Neuron (in vitro differentiated cells): ENCODE measurements around the gene RBM44.
"Not testable (repeated sequence)": the region's sequence is repeated elsewhere in the genome, so short reads cannot be mapped to it uniquely, and the experiment has no call there.

Experiments used
- H2AFZ ChIP-seq: one replicate; pipeline ENCODE4 v1.6.1; 2013; ENCODE audit warnings: low read depth, mild to moderate bottlenecking, inconsistent platforms, low read length, moderate library complexity
- H3K27me3 ChIP-seq: one replicate; pipeline ENCODE4 v1.6.1; 2013; ENCODE audit warnings: low read length; ENCODE audit not compliant: insufficient read depth
- H3K36me3 ChIP-seq: one replicate; pipeline ENCODE4 v1.6.1; 2013; ENCODE audit warnings: low read length; ENCODE audit not compliant: insufficient read depth
- H3K4me1 ChIP-seq: one replicate; pipeline ENCODE4 v1.6.1; 2013; ENCODE audit warnings: low read length; ENCODE audit not compliant: insufficient read depth
- H3K4me3 ChIP-seq: 2 replicates; pipeline ENCODE4 v1.5.1; 2013; ENCODE audit warnings: mild to moderate bottlenecking, low read length, moderate library complexity
- H3K9me3 ChIP-seq: one replicate; pipeline ENCODE4 v1.6.1; 2013; ENCODE audit warnings: low read length

The RBM44 gene

GRCh38 chr2:237835372-237835771 is 36.8 kb downstream of the RBM44 start:
- Histone ChIP-seq H3K4me1 (no peaks in the 10 kb centered on the region), H3K4me3 (no peak overlapping the region), H3K9me3 (no peaks in the 10 kb centered on the region), H3K27me3 (no peaks in the 10 kb centered on the region), H2AFZ (no peak overlapping the region), H3K36me3 (no peaks in the 10 kb centered on the region)

- Histone ChIP-seq H3K4me1 (no peaks in the 10 kb centered on the region), H2AFZ (no peak overlapping the region), H3K36me3 (no peaks in the 10 kb centered on the region), H3K4me3 (no peak overlapping the region), H3K9me3 (no peaks in the 10 kb centered on the region), H3K27me3 (no peaks in the 10 kb centered on the region)
Measured at GRCh38 chr2:237841051-237841450, 42.5 kb downstream of the RBM44 start.

GRCh38 chr2:237848940-237849339 is 50.4 kb downstream of the RBM44 start:
- not testable (repeated sequence) for H3K9me3 ChIP-seq, H2AFZ ChIP-seq, H3K27me3 ChIP-seq, H3K4me1 ChIP-seq, H3K4me3 ChIP-seq, H3K36me3 ChIP-seq

DNA sequence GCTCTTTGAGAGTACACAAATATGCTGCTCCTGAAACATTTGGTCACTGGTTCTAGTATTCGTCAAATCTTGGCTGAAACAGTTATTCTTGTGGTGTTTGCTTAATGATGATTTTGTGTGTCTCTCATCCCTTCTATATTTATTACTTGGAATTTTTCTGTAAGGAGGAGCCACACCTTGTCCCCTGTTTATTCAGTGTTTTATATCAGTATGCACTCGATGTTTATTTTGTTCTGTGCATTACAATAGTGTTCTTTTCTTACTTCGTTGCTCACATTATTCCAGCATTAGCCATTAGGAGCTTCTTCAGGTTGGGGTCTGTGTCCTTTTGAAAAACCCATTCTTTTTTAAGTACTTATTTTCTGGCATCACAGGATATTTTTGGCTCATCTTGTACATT is 55.7 kb downstream of the RBM44 start:
- H3K4me1 ChIP-seq, result peaks cover 19% of the 10 kb centered on the region
- H3K4me3 ChIP-seq, result no peak overlapping the region
- no peaks in the 10 kb centered on the region for H3K9me3 ChIP-seq
- H2AFZ ChIP-seq, result no peak overlapping the region
- H3K27me3 ChIP-seq, result peaks cover 2% of the 10 kb centered on the region
- H3K36me3 ChIP-seq, result no peaks in the 10 kb centered on the region

- Histone ChIP-seq H3K27me3 (peaks cover 3% of the 10 kb centered on the region), H3K4me1 (peaks cover 19% of the 10 kb centered on the region), H3K36me3 (no peaks in the 10 kb centered on the region), H3K4me3 (no peak overlapping the region), H3K9me3 (no peaks in the 10 kb centered on the region), H2AFZ (no peak overlapping the region)
Measured at GRCh38 chr2:237857791-237858190, 59.2 kb downstream of the RBM44 start.

DNA sequence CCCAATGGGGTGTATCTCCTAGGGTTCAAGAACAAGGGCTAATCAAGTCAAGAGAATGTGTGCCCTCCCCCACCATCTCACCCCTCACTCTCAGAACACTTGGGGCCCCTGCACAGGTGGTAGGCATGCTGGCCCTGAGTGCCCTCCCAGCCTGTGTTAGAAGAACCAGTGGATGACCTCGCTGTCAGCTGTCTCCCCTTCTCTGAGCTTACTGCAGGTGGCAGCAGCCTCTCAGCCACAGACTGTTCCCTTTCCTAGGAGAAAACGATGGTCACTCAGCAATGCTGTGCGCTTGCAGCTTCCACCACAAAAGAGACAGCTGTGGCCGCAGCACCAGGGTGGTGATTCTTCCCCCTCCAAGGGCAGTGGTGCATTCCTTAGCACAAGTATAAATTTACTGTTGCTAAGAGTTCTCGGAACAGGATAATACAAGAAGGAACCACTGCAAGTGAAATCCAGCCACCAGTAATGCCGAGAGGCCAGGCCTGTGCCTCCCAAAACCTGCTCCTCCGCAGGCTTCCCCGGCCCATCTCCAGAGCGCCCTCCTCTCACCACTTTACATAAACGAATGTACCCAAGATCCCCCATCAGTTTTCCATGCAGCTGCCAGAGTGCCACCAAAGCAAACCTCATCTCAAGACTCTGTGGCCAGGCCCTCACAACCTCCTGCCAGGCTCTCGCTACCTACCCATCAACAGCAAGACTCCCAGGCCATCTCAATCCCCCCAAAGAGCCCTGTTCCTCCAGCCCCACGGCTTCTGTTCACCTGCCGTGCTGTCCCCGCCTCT is 59.9 kb downstream of the RBM44 start:
- Histone ChIP-seq H3K9me3 (no peaks in the 10 kb centered on the region), H3K4me3 (no peak overlapping the region), H3K27me3 (peaks cover 3% of the 10 kb centered on the region), H3K36me3 (no peaks in the 10 kb centered on the region), H3K4me1 (peaks cover 19% of the 10 kb centered on the region), H2AFZ (no peak overlapping the region)

DNA sequence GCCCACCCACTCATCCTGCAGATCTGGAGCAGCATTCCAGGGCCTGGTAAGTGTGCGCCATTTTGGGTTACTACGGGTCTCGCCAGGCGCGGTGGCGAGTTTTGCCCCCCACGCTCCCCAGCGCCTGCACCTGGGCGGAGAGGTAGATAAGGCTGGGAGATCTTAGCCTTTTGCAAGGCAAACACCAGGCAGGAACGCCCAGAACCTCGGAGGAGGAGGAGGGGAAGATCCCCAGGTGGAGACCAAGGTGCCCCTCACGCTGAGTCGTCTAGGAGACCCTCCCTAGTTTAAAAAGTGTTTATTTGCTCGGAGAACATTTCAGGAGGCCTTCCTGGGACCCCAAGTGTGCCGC is 60.5 kb downstream of the RBM44 start:
- H3K9me3 ChIP-seq, result no peaks in the 10 kb centered on the region
- H2AFZ ChIP-seq, result no peak overlapping the region
- H3K4me1 ChIP-seq, result peaks cover 19% of the 10 kb centered on the region
- peaks cover 3% of the 10 kb centered on the region for H3K27me3 ChIP-seq
- no peak overlapping the region for H3K4me3 ChIP-seq
- no peaks in the 10 kb centered on the region for H3K36me3 ChIP-seq

DNA sequence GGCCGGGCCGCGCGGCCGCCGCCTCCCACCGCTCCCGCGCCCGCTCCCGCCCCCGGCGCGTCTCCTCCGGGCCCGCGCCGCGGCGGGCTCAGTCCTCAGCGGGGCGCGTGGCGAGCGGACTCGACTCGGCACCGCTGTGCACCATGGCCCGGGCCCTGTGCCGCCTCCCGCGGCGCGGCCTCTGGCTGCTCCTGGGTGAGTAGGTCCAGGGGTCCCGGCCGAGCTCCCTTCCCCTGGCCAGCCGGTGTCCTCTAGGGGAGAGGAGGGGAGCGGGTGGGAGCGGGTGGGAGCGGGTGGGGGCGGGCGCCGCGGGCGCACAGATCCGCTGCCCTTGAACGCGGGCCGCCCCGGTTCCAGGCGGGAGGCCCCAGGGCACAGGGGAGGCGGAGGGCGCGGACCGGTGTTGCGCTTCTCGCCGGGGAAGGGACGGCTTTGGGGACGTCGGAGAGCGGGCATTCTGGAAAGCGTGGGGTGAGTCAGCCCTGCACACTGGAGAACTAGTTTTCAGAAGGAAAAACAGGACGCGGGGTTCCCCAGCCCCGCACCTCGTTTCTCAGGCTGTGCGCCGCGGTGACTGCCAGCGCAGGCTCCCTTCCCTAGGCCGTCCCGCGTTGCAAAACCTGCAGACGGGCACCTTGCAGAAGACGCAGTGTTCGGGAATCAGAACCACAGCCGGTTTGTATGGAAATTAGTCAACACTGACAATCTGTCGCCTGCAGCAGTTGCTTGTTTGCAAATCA is 61.1 kb downstream of the RBM44 start, which contains the start of gene RAMP1:
TSS of gene RAMP1 (plus strand) at position 91 of the 740 bp plus-strand sequence. CDS start at position 144, 53 bp downstream.
- no peak within 1 kb of the TSS for H3K4me3 ChIP-seq
- peaks cover 19% of the 10 kb centered on the region for H3K4me1 ChIP-seq
- H2AFZ ChIP-seq, result no peak within 1 kb of the TSS
- H3K9me3 ChIP-seq, result no peaks in the 10 kb centered on the region
- H3K36me3 ChIP-seq, result no peaks in the 10 kb centered on the region
- H3K27me3 ChIP-seq, result peaks cover 3% of the 10 kb centered on the region

DNA sequence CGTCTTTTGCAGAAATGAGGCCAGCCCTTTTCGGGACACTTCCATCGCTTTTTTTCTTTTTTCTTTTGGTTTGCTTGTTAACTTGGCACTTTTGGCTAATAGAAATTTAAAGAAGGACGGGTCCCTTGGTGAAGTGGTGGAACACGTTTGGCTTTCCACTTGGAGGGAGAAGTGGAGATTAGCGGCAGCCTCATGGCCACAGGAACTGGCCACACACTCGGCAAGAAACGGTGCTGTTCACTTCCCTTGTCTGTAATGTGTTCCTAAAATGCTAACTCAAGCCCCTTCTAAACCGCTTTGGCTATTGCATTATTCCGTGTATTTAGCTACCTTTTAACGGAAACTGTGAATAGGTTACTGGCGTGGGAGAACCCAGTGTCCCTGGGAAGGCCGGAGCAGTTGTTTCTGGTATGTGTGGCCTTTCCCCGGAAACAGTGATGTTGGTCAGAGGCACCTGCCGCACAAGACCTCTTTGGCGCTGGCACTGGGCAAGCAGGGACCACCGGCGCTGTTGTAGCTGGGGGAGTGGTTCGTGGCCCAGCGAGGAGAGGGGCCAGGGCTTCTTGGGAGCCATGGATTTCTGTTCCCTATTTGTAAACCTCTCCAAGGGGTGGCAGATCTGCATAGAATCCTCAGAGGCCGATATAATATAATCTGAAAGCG is 61.8 kb downstream of the RBM44 start:
- Histone ChIP-seq H3K4me1 (peaks cover 19% of the 10 kb centered on the region), H3K36me3 (no peaks in the 10 kb centered on the region), H3K9me3 (no peaks in the 10 kb centered on the region), H2AFZ (no peak overlapping the region), H3K4me3 (no peak overlapping the region), H3K27me3 (peaks cover 3% of the 10 kb centered on the region)

- H3K27me3 ChIP-seq, result peaks cover 3% of the 10 kb centered on the region
- H3K4me1 ChIP-seq, result peaks cover 27% of the 10 kb centered on the region
- no peaks in the 10 kb centered on the region for H3K36me3 ChIP-seq
- no peak overlapping the region for H3K4me3 ChIP-seq
- H3K9me3 ChIP-seq, result no peaks in the 10 kb centered on the region
- H2AFZ ChIP-seq, result no peak overlapping the region
Measured at GRCh38 chr2:237861875-237862527, 63.4 kb downstream of the RBM44 start.

- Histone ChIP-seq H3K4me3 (no peak overlapping the region), H2AFZ (no peak overlapping the region), H3K27me3 (peaks cover 3% of the 10 kb centered on the region), H3K36me3 (no peaks in the 10 kb centered on the region), H3K4me1 (peaks cover 24% of the 10 kb centered on the region), H3K9me3 (no peaks in the 10 kb centered on the region)
Measured at GRCh38 chr2:237862528-237862895, 63.9 kb downstream of the RBM44 start.

DNA sequence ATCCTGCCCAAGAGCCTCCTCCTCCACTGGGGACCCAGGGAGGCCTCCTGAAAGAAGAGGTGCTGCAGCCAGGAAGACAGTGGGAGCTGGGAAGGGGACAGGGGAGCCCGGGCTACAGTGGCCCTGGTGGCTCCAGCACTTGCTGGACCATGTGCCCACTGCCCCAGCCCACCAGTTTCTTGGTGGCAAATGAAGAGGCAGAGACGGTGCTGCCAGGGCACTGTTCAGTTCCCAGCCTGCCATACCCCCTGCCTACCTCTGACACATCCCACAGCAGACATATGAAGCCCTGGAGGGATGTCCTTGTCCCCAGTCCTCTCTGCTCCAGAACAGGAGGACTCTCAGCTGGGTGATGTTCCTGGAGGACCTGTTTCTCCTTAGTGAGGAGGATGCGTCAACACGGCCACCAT is 64.5 kb downstream of the RBM44 start:
- H3K4me1 ChIP-seq, result peaks cover 18% of the 10 kb centered on the region

More for the DNA sequence above, 64.5 kb downstream of the RBM44 start:
- no peaks in the 10 kb centered on the region for H3K9me3 ChIP-seq
- peaks cover 3% of the 10 kb centered on the region for H3K27me3 ChIP-seq
- H2AFZ ChIP-seq, result no peak overlapping the region
- H3K4me3 ChIP-seq, result no peak overlapping the region
- no peaks in the 10 kb centered on the region for H3K36me3 ChIP-seq
